ENCODE results near the gene PDE12.

The PDE12 gene

GRCh38 chr3:57555738-57556458 lies at the start of gene PDE12:
Gene PDE12 (plus strand): TSS chr3:57556274. CDS start chr3:57556380, 106 bp downstream.
- peak; percentile 89 for DNase-seq

GRCh38 chr3:57512166-57512565 lies 43.9 kb upstream of the PDE12 start:
- no peak for DNase-seq

DNA sequence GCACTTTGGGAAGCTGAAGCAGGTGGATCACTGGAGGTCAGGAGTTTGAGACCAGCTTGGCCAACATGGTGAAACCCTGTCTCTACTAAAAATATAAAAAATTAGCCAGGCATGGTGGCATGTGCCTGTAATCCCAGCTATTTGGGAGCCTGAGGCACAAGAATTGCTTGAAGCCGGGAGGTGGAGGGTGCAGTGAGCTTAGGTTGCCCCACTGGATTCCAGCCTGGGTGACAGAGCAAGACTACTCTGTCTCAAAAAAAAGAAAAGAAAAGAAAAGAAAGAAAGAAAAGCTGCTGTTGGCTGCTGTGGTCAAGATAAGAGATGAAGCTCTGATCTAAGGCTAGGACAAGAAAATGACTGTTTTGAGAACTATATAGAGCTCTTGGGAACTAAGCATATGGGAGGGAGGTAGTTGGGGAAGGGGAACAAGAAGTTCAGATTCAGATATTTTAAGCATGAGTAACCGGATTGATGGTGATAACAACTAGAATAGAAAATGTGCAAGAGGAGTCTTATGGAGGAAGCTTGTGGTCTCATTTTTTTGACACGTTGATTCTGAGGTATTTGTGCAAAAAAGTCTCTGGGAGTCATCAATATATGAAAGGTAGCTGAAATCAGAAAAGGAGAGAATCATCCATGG lies 37.7 kb upstream of the PDE12 start:
- DNase-seq, result no peak

DNA sequence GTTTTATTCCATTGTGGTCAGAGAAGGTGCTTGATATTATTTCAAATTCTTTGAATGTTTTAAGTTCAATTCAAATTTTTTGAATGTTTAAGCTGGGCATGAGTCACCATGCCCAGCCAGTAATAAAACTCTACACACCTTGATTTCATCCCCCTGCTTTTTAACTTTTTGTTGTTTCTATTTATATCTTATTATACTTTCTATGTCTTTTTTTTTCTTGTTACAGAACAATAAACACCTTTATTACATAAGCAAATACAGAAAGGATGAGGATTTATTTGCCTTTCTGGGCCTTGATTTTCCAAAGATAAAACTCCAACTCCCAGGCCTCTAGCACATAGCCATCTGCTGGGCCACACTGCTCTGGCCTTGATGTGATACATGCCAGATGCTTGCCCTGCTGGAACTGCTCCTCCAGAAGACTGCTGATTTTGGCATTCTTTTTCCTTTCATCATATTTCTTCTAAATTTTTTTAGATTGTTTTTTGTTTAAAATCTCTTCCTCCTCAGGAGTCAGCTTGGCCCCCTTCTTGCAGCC lies 25.9 kb upstream of the PDE12 start:
- no peak for DNase-seq

DNA sequence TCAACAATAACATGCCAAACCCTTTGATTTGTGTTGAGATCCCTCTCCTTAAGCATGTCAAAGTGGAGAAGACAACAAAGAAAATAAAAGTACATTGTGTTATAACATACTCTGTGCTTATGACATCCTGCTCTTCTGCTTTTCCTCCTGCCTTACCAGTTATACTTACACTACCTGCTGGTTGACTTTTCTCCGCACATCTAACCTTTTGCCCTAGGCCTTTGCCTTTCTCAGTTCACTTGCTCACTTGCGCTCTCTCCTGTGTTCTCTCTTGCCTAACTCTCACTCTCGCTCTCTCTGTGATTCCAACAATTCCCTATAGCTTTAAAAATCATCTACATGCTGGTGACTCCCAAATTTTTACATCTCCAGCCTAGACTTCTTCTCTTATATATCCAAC lies 17.6 kb upstream of the PDE12 start:
- DNase-seq, result no peak

GRCh38 chr3:57544181-57545125 lies 11.6 kb upstream of the PDE12 start, which contains the start of gene DNAH12:
Gene DNAH12 (minus strand): TSS chr3:57544344. CDS start chr3:57542870, 1,474 bp downstream.
- DNase-seq, result peak; percentile 36

- no peak for DNase-seq
Observed at GRCh38 chr3:57545636-57546268, 10.3 kb upstream of the PDE12 start.

GRCh38 chr3:57546616-57547015 lies 9.5 kb upstream of the PDE12 start:
- DNase-seq, result no peak

GRCh38 chr3:57555306-57555705 lies 768 bp upstream of the PDE12 start:
- peak; percentile 16 for DNase-seq

GRCh38 chr3:57556459-57557084 lies 498 bp downstream of the PDE12 start:
- peak; percentile 52 for DNase-seq

DNA sequence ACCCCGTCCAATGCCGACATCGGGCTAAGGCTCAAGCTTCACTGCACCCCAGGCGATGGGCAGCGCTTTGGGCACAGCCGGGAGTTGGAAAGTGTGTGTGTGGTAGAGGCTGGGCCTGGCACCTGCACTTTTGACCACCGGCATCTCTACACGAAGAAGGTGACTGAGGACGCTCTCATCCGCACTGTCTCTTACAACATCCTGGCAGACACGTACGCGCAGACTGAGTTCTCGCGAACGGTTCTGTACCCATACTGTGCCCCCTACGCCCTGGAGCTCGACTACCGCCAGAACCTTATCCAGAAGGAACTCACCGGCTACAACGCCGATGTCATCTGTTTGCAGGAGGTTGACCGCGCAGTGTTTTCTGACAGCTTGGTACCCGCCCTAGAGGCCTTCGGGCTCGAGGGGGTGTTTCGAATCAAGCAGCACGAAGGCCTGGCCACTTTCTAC lies 1.0 kb downstream of the PDE12 start:
- peak; percentile 65 for DNase-seq

- no peak for DNase-seq
Observed at GRCh38 chr3:57559526-57559925, 3.5 kb downstream of the PDE12 start.

GRCh38 chr3:57569859-57570450 lies 13.9 kb downstream of the PDE12 start:
- no peak for DNase-seq

GRCh38 chr3:57570878-57571277 lies 14.8 kb downstream of the PDE12 start:
- no peak for DNase-seq

DNA sequence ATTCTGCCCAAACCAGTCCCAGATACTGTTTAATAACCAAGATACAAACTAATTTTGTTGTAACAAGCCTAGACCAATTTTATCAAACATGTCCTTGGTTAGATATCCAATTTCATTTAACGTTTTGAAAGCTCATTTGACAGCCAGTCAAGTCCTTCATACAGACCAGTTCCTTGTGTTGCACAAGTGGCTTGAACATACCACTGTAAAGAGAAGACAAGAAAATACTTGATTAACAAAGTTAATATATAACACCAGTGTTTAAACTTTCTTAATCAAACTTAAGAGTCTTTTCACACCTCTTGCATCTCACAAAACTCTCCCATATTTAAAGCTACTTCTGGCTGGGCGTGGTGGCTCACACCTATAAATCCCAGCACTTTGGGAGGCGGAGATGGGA lies 16.0 kb downstream of the PDE12 start:
- no peak for DNase-seq

- no peak for DNase-seq
Observed at GRCh38 chr3:57575966-57576626, 20.0 kb downstream of the PDE12 start.

GRCh38 chr3:57577801-57578200 lies 21.7 kb downstream of the PDE12 start:
- DNase-seq, result no peak

DNA sequence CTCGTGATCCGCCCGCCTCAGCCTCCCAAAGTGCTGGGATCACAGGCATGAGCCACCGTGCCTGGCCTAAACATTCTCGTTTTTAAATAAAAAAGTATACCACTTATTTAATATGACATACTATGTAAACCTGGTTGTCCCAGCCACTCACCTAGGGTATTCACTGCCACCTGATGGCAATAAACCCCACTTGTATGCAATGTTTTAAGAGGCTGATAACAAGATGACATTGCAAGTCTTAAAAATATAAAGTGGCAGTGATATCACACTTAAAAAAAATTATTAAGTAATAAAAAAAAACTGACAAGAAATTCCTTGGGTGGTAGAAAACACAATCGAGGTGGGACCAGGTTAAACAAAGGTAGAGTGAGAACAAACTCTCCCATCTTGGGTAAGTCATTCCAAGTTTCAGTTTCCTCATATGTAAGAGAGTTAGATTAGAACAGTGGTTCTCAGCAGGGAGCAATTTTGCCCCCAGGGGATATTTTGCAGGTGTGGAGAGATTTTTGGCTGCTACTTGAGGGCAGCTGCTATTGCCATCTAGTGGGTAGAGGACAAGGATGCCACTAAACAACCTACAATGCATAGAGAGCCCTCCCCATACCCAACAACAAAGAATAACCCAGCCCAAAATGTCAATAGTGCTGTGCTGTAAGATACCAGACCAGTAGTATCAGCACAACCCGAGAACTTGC lies 26.5 kb downstream of the PDE12 start:
- no peak for DNase-seq

DNA sequence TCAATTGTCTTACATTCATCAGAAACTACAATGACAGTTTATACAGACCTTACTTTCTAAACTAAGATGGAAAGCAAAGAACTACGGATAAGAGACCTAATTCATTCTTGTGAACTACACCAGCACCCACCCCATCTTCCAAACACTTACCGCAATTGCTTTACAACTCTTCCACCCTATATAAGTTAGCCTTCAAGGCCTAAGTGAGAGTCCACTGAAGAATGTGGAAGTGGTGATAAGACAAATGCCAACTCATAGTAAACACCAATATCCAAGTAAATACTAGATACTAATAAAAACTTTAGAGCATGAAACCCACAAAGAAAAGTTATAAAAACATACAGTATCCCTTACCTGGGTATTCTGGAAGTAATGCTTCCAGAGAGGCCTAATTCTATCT lies 27.5 kb downstream of the PDE12 start:
- no peak for DNase-seq

GRCh38 chr3:57586778-57587177 lies 30.7 kb downstream of the PDE12 start:
- DNase-seq, result no peak
